HepG2 (cell line): ENCODE measurements around the gene ARHGAP10. TPM values are rescaled to one million over a fixed set of nuclear protein-coding genes. Genes with fewer than 3 reads are reported as not detected.

Experiments used
- ATAC-seq: fragments of 200-7000 bp; cut with Tn5 transposase; 3 replicates; pipeline ENCODE4 v1.9.1; 2020; ENCODE audit warnings: mild to moderate bottlenecking, moderate library complexity
- BruUV-seq: library from RNA; stranded (reverse); fragments of 400-500 nt; replicated peaks from 2 replicates; lab custom pipeline; 2021; lab: Mats Ljungman, UMichigan
- CTCF ChIA-PET: fragments of 300-600 bp; formaldehyde crosslinking; extraction: SDS; loops from one replicate; lab custom pipeline; 2021; ENCODE audit warnings: low total read pairs, inconsistent platforms, low intra/inter-chr PET ratio; lab: Yijun Ruan, JAX
- POLR2A ChIA-PET: fragments of 350-600 bp; sonication (Branson Sonifier 250); formaldehyde crosslinking; loops from one replicate; lab custom pipeline; 2020; ENCODE audit warnings: antibody characterized with exemption, inconsistent platforms; lab: Yijun Ruan, JAX
- DNase-seq: peaks from one replicate; pipeline ENCODE4 v3.0.0-alpha.2; 2015; ENCODE audit warnings: low spot score
- FAIRE-seq: peaks from 3 replicates; lab custom pipeline; 2011; peaks lifted over from hg19 to GRCh38; lab: Jason Lieb, UNC
- H2AFZ ChIP-seq: one replicate; pipeline ENCODE4 v1.6.1; 2011; ENCODE audit warnings: low read length, inconsistent platforms
- H3K27ac ChIP-seq: fragments of 300-600 bp; 3 replicates; pipeline ENCODE4 v1.8.0; 2011; ENCODE audit warnings: mixed run types, mild to moderate bottlenecking, mixed read lengths, low read length, inconsistent platforms; ENCODE audit not compliant: insufficient read depth; ENCODE audit errors: extremely low read length
- H3K27me3 ChIP-seq, 2 experiments: fragments of 200-600 bp in 1 of 2; 2 replicates in 1 of 2; 3 replicates in 1 of 2; pipeline versions ENCODE4 v1.6.0 to v1.8.0; 2011; ENCODE audit warnings: low read length in 2 of 2, mild to moderate bottlenecking in 2 of 2, moderate library complexity in 2 of 2, inconsistent platforms in 1 of 2; ENCODE audit not compliant: insufficient read depth in 2 of 2, control insufficient read depth in 1 of 2
- H3K36me3 ChIP-seq, 2 experiments: fragments of 200-600 bp in 1 of 2; replicated peaks in 1 of 2; 2 replicates in 1 of 2; 3 replicates in 1 of 2; pipeline versions ENCODE4 v1.5.1 to v1.8.0; 2011; ENCODE audit warnings: low read length in 2 of 2, inconsistent platforms in 1 of 2; ENCODE audit not compliant: insufficient read depth in 2 of 2, control insufficient read depth in 1 of 2
- H3K4me1 ChIP-seq: 2 replicates; pipeline ENCODE4 v1.5.1; 2012; ENCODE audit warnings: low read length, inconsistent platforms; ENCODE audit not compliant: insufficient read depth
- H3K4me2 ChIP-seq: 2 replicates; pipeline ENCODE4 v1.6.0; 2011; ENCODE audit warnings: low read depth, low read length, inconsistent platforms
- H3K4me3 ChIP-seq, 3 experiments: fragments of 200-600 bp in 1 of 3; sonication (generic), shearing (Covaris generic) in 1 of 3; replicated peaks in 1 of 3; 2 replicates each; pipeline ENCODE4 v1.5.1; 2011 to 2016; ENCODE audit warnings: low read length in 3 of 3, inconsistent platforms in 2 of 3, low read depth in 2 of 3, mild to moderate bottlenecking in 2 of 3, control low read depth in 1 of 3, mixed read lengths in 1 of 3; ENCODE audit not compliant: insufficient read depth in 1 of 3
- H3K79me2 ChIP-seq: one replicate; pipeline ENCODE4 v1.6.1; 2011; ENCODE audit warnings: low read length, inconsistent platforms; ENCODE audit not compliant: insufficient read depth
- H3K9ac ChIP-seq: 2 replicates; pipeline ENCODE4 v1.6.0; 2011; ENCODE audit warnings: mild to moderate bottlenecking, low read depth, low read length, inconsistent platforms; ENCODE audit not compliant: insufficient read depth
- H3K9me3 ChIP-seq: 2 replicates; pipeline ENCODE4 v1.5.1; 2012; ENCODE audit warnings: mild to moderate bottlenecking, low read length
- H4K20me1 ChIP-seq: 2 replicates; pipeline ENCODE4 v1.6.0; 2011; ENCODE audit warnings: inconsistent platforms, mild to moderate bottlenecking, low read length, moderate library complexity; ENCODE audit not compliant: insufficient read depth
- ARHGAP35 ChIP-seq: sonication (generic); formaldehyde crosslinking; IDR thresholded peaks from 2 replicates; pipeline ENCODE4 v1.9.0; 2022; ENCODE audit warnings: mild to moderate bottlenecking, inconsistent platforms, moderate library complexity, missing genetic modification reagents, borderline replicate concordance
- DBP ChIP-seq: sonication (generic); formaldehyde crosslinking; IDR thresholded peaks from 2 replicates; pipeline ENCODE4 v1.4.0; 2020; ENCODE audit warnings: missing genetic modification reagents; ENCODE audit errors: not compliant biosample characterization
- GABPA ChIP-seq, 2 experiments: IDR thresholded peaks; 2 replicates each; pipeline ENCODE4 v1.6.1; 2011 to 2016; ENCODE audit warnings: low read depth in 2 of 2, low read length in 1 of 2, missing biosample characterization in 1 of 2, missing genetic modification characterization in 1 of 2
- GATAD2A ChIP-seq: IDR thresholded peaks from 2 replicates; pipeline ENCODE4 v1.6.1; 2016
- HOMEZ ChIP-seq: IDR thresholded peaks from 2 replicates; pipeline ENCODE4 v1.6.1; 2016; ENCODE audit warnings: low read depth
- MAFF ChIP-seq: IDR thresholded peaks from 2 replicates; pipeline ENCODE4 v1.6.1; 2011; ENCODE audit warnings: low read depth, low read length, improper control_type of control experiment
- MAFK ChIP-seq, 2 experiments: IDR thresholded peaks in 1 of 2; conservative IDR thresholded peaks in 1 of 2; 2 replicates each; pipeline ENCODE4 v1.6.1; 2011; ENCODE audit warnings: improper control_type of control experiment in 2 of 2, low read length in 2 of 2
- NFYB ChIP-seq: sonication (generic); formaldehyde crosslinking; IDR thresholded peaks from 2 replicates; pipeline ENCODE4 v1.4.0; 2020; ENCODE audit warnings: missing genetic modification reagents
- NFYC ChIP-seq: IDR thresholded peaks from 2 replicates; pipeline ENCODE4 v1.6.1; 2016; ENCODE audit warnings: missing genetic modification reagents, missing compliant biosample characterization
- NKX3-1 ChIP-seq: sonication (generic); formaldehyde crosslinking; IDR thresholded peaks from 2 replicates; pipeline ENCODE4 v1.5.0; 2020; ENCODE audit warnings: missing genetic modification reagents
- NR2F1 ChIP-seq, 2 experiments: fragments of 450-650 bp in 1 of 2; formaldehyde crosslinking in 1 of 2; IDR thresholded peaks; 2 replicates each; pipeline versions ENCODE4 v1.5.0 to v1.6.1; 2016 to 2020; ENCODE audit warnings: mild to moderate bottlenecking in 1 of 2, missing compliant biosample characterization in 1 of 2, missing genetic modification reagents in 1 of 2, moderate library complexity in 1 of 2
- PPARG ChIP-seq: conservative IDR thresholded peaks from 2 replicates; pipeline ENCODE4 v1.6.1; 2016; ENCODE audit warnings: missing biosample characterization, missing genetic modification reagents
- TIGD3 ChIP-seq: sonication (generic); formaldehyde crosslinking; IDR thresholded peaks from 2 replicates; pipeline ENCODE4 v1.5.1; 2020; ENCODE audit warnings: mild to moderate bottlenecking, missing genetic modification reagents, borderline replicate concordance
- ZNF629 ChIP-seq: sonication (generic); formaldehyde crosslinking; conservative IDR thresholded peaks from 2 replicates; pipeline ENCODE4 v1.5.0; 2020; ENCODE audit warnings: missing genetic modification reagents
- ZNF644 ChIP-seq: IDR thresholded peaks from 2 replicates; pipeline ENCODE4 v1.6.1; 2016; ENCODE audit warnings: low read depth
- WGBS: methylation state at CpG from one replicate; pipeline ENCODE4 v1.1.6; 2017; ENCODE audit warnings: low lambda C conversion rate; 5-methylcytosine and 5-hydroxymethylcytosine counted together
- in situ Hi-C: cut with HindIII; loops from 2 replicates; pipeline ENCODE4 v1.10.0; 2017; ENCODE audit warnings: low pct_unique_long_range_greater_than_20kb; ENCODE audit not compliant: extremely low pct_ligation_motif_present
- intact Hi-C: fragments of 100-400 bp; cut with micrococcal nuclease; formaldehyde crosslinking; loops from one replicate; pipeline ENCODE4 v1.10.0; 2022; ENCODE audit not compliant: unreplicated experiment
- polyA plus RNA-seq, 8 experiments: library from polyadenylated mRNA; depleted of rRNA in 3 of 8; stranded (reverse) in 7 of 8; unstranded in 1 of 8; fragments of >200 nt; fragmentation: Illumina TruSeq in 4 of 8; extraction: Trizol in 4 of 8; gene quantifications; 2 replicates each; pipeline versions ENCODE4 v1.2.1 to v1.2.3, GENCODE V29; 2011 to 2016; ENCODE audit warnings: low read depth in 4 of 8, missing spikeins in 1 of 8, mixed read lengths in 1 of 8; ENCODE audit not compliant: insufficient read depth in 1 of 8
- total RNA-seq, 5 experiments: library from RNA; depleted of rRNA; stranded (reverse); fragments of >200 nt; fragmentation: Illumina TruSeq; extraction: Trizol; gene quantifications; 2 replicates each; pipeline ENCODE4 v1.2.3, GENCODE V29; 2016; ENCODE audit warnings: low read depth in 1 of 5

The ARHGAP10 gene
- total and polyA plus RNA-seq, 2 of the 13 experiments (the other 11 are each of a cell fraction or from before 2014, with no cell fraction given): 0.45 to 1.6 TPM

- Histone ChIP-seq H3K9me3 (no peaks in the 10 kb centered on the region), H2AFZ (no peak overlapping the region), H3K27ac (peak overlapping the region; percentile 43), H3K4me2 (peak overlapping the region; percentile 47), H3K27me3 (no peaks in the 10 kb centered on the region; a peak in 1 of 5 replicates), H3K79me2 (no peaks in the 10 kb centered on the region), H3K36me3 (no peaks in the 10 kb centered on the region), H3K4me3 (no peak overlapping the region), H3K4me1 (peaks cover 27% of the 10 kb centered on the region), H3K9ac (0 out of 2 replicates have a peak overlapping the region, but pooled peaks have one; percentile 1), H4K20me1 (no peaks in the 10 kb centered on the region)
- FAIRE-seq: no peak
- CTCF ChIA-PET: no interaction called here
- TF ChIP-seq ZNF629 (CRISPR knock-in tag) (peak; percentile 85), MAFK (conservative IDR thresholded peaks at IDR 0.05 in 1 of 2, IDR thresholded peaks at IDR 0.05 in 1 of 2; ENCODE audit: low read length in 2 of 2) (peak; percentile 63 to 65), ARHGAP35 (CRISPR knock-in tag) (no peak), PPARG (CRISPR knock-in tag) (no peak), MAFF (peak; percentile 66), DBP (CRISPR knock-in tag) (no peak)
- WGBS: 8% methylated on average over 2 of the region's 2 CpGs
- POLR2A ChIA-PET: no interaction called here
- in situ Hi-C loops: no loop called here
- BruUV-seq: no TSS peak
- no peak for DNase-seq
- ATAC-seq: peak; percentile 72
- intact Hi-C loops: no loop called here
Observed at GRCh38 chr4:148015058-148015457, 283.2 kb downstream of the ARHGAP10 start.

GRCh38 chr4:148015468-148015867 is 283.6 kb downstream of the ARHGAP10 start:
- H3K27ac ChIP-seq: peak overlapping the region; percentile 43
- ChIA-PET POLR2A (no interaction called here), CTCF (no interaction called here)
- 0 out of 2 replicates have a peak overlapping the region, but pooled peaks have one; percentile 1 for H3K9ac ChIP-seq
- in situ Hi-C loops (no loop called here), intact Hi-C loops (no loop called here)
- ATAC-seq (peak; percentile 90), FAIRE-seq (peak; percentile 76), DNase-seq (peak; percentile 12)
- H3K36me3 ChIP-seq: no peaks in the 10 kb centered on the region
- H3K4me3 ChIP-seq: no peak overlapping the region; a peak in 1 of 6 replicates
- H4K20me1 ChIP-seq: no peaks in the 10 kb centered on the region
- H3K79me2 ChIP-seq: no peaks in the 10 kb centered on the region
- BruUV-seq: no TSS peak
- H3K4me1 ChIP-seq: peaks cover 27% of the 10 kb centered on the region
- no peaks in the 10 kb centered on the region; a peak in 1 of 5 replicates for H3K27me3 ChIP-seq
- no peaks in the 10 kb centered on the region for H3K9me3 ChIP-seq
- peak overlapping the region; percentile 47 for H3K4me2 ChIP-seq
- H2AFZ ChIP-seq: no peak overlapping the region
- WGBS: 3% methylated on average over 8 of the region's 8 CpGs
- no peak for TF ChIP-seq ZNF629 (CRISPR knock-in tag)
- 0 out of 2 replicates have a peak, but pooled peaks have one; percentile 10 for TF ChIP-seq ZNF644
- no peak for TF ChIP-seq GABPA (IDR thresholded peaks at IDR 0.05; ENCODE audit: low read depth, low read length)
- no peak for TF ChIP-seq GABPA (CRISPR knock-in tag; IDR thresholded peaks at IDR 0.05; ENCODE audit: low read depth)
- peak in 1 of 2 experiments; percentile 28; a peak in 1 of 4 replicates for TF ChIP-seq NR2F1 (CRISPR knock-in tag; IDR thresholded peaks at IDR 0.05)
- no peak for TF ChIP-seq TIGD3
- no peak for TF ChIP-seq NFYC
- TF ChIP-seq NKX3-1: no peak
- TF ChIP-seq GATAD2A: peak; percentile 32; the same call in 1 of the 2 replicates
- no peak for TF ChIP-seq NFYB (CRISPR knock-in tag)
- TF ChIP-seq HOMEZ (CRISPR knock-in tag): no peak
